ENCODE data around the gene NID1.
A peak's percentile ranks its signal among the peaks of the same experiment; 100 is the strongest.
"Not testable (repeated sequence)": the region's sequence is repeated elsewhere in the genome, so short reads cannot be mapped to it uniquely, and the experiment has no call there.

Gene NID1

DNA sequence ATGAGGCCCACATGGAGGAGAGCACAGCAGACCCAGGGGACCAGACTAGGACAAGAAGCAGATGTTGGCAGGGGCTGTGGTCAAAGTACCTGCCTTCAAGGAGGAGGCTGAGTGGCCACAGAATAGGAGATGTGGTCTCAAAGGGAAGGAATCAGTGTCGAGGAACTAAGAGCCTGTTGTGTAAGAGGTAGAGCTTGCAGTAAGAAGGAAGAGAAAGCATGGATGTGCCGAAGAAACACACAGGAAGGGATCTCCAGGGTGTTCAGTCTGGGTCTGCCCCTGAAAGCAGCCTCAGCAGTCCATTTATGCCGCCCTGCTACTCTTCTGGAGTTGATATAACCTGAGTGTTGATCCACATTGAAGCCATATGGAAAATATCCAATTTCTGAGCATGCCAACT is 83.9 kb downstream of the NID1 start:
- TF ChIP-seq, protein P1, sequence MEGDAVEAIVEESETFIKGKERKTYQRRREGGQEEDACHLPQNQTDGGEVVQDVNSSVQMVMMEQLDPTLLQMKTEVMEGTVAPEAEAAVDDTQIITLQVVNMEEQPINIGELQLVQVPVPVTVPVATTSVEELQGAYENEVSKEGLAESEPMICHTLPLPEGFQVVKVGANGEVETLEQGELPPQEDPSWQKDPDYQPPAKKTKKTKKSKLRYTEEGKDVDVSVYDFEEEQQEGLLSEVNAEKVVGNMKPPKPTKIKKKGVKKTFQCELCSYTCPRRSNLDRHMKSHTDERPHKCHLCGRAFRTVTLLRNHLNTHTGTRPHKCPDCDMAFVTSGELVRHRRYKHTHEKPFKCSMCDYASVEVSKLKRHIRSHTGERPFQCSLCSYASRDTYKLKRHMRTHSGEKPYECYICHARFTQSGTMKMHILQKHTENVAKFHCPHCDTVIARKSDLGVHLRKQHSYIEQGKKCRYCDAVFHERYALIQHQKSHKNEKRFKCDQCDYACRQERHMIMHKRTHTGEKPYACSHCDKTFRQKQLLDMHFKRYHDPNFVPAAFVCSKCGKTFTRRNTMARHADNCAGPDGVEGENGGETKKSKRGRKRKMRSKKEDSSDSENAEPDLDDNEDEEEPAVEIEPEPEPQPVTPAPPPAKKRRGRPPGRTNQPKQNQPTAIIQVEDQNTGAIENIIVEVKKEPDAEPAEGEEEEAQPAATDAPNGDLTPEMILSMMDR (IDR thresholded peaks at IDR 0.05; ENCODE audit: low read length, missing control alignments): no peak
- no peak for DNase-seq (ENCODE audit: low read depth)
- H3K4me3 ChIP-seq (replicated peaks; ENCODE audit: low read depth, low read length): no peak overlapping the region

DNA sequence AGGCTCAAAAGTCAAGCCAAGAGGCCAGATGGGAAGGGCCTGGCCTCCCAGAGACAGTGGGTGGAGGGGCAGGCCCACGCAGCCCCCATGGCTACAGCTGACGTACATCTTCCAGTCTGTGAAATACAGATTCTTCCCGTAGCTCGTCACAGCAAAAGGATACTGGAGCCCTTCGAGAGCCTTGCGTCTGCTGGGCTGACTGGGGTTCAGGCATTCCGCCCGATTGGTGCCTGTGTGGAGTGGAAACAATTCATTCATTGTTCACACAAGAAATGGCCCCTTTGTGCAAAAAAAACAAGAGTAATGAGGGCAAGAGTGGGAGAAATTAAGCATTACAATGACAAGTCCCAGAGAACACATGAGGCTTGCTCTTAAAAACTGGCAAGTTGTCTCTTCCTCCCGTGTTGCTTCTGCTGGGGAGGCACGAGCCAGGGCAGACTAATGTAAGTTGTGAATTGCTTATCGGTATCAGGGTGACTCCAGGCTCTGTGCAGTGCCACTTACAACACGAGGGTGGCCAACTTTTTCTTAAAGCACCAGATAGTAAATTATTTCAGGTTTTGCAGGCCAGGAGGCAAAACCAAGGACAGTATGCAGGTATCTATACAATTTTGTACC is 85.1 kb downstream of the NID1 start:
- TF ChIP-seq, protein P1 (IDR thresholded peaks at IDR 0.05; ENCODE audit: low read length, missing control alignments): no peak
- no peak for DNase-seq (ENCODE audit: low read depth)
- H3K4me3 ChIP-seq (replicated peaks; ENCODE audit: low read depth, low read length): no peak overlapping the region

DNA sequence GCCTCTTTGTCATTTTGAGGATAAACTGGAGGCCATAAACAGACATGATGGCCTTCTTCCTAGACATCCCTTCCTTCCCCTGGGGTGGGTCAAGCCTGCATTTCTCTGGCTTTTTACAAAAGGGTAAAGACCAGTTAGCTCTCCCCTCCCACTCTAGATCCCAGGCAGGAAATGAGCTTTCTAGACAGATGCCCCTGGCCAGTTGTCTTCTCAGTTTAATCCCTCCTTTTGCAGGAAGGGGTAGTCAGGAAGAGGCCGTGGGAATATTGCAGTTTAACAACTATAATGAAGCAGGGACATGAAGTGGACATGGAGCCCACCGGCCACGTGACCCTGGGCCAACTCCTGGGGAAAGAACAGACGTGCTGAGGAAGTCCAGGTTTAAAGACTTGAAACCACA is 85.7 kb downstream of the NID1 start:
- no peak for DNase-seq (ENCODE audit: low read depth)
- TF ChIP-seq, protein P1 (IDR thresholded peaks at IDR 0.05; ENCODE audit: low read length, missing control alignments): no peak
- no peak overlapping the region for H3K4me3 ChIP-seq (replicated peaks; ENCODE audit: low read depth, low read length)

DNA sequence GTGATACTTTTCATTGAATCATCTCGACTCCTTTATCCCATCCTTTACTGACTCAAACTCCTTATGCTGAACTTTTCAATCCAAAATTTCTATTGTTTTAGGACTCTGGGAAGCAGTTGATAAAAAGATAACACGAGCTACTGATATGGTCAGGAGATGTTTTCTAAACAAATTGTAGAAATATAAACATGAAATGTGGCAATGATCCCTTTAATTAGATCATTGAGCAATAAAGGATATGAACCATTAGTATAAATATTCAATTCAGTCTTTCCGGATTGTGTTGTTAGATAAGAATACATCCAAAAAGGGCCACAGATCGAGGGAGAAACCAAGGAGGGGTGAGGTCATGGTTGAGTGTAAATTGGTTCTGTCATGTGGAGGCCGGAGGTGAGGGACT is 88.4 kb downstream of the NID1 start:
- TF ChIP-seq, protein P1 (IDR thresholded peaks at IDR 0.05; ENCODE audit: low read length, missing control alignments): no peak
- no peak for DNase-seq (ENCODE audit: low read depth)
- no peak overlapping the region for H3K4me3 ChIP-seq (replicated peaks; ENCODE audit: low read depth, low read length)

DNA sequence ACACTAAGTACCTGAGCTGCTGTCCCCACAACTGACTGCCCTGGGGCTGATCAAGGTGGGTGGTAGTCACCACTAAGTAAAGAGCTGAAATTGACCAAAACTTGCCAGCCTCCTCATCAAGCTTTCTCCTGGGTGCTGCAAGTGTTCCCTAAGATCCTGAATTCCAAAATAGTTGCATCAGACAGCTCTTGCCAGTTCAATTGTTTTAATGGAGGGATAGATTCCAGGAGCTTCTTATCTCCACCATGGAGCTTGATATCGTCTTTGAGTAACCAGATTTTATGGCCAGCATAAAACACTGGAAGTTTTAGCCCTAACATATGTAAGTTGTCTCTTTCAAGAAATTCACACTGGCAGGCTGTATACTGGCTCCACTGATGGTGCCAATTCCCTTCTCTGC is 90.3 kb downstream of the NID1 start:
- no peak overlapping the region for H3K4me3 ChIP-seq (replicated peaks; ENCODE audit: low read depth, low read length)
- peak; percentile 58 for DNase-seq (ENCODE audit: low read depth)
- TF ChIP-seq, protein P1 (IDR thresholded peaks at IDR 0.05; ENCODE audit: low read length, missing control alignments): no peak

DNA sequence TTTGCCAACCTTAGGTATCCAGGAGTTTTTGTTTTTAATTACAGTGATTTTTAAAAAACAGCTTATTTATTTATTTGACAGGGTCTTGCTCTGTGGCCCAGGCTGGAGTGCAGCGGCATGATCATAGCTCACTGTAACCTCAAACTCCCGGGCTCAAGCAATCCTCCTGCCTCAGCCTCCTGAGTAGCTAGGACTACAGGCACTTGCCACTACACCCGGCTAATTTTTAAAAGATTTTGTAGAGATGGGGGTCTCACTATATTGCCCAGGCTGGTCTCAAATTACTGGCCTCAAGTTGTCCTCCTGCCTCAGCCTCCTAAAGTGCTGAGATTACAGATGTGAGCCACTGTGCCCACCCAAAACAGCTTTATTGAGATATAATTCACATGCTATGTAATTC is 92.2 kb downstream of the NID1 start:
- H3K4me3 ChIP-seq (replicated peaks; ENCODE audit: low read depth, low read length); DNase-seq (ENCODE audit: low read depth): not testable (repeated sequence)

DNA sequence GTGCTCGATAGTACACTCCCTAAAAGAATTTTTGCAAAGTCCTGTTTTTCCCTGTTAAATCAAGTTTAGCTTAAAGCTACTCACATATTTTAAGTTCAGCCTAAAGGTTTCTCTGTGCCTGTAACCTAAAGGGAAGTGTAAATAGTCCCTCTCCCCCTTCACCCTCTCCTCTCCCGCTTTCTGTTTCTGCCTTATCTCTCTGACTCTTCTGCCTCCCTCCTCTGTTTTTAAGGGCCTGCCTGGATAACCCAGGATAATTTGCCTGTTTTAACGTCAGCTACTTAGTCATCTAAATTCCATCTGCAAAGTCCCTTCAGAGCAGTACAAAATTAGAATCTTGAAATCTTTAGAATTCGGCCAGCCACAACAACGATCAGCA is 92.6 kb downstream of the NID1 start:
- H3K4me3 ChIP-seq (replicated peaks; ENCODE audit: low read depth, low read length): peak overlapping the region; percentile 15
- peak; percentile 85 for DNase-seq (ENCODE audit: low read depth)
- TF ChIP-seq, protein P1 (IDR thresholded peaks at IDR 0.05; ENCODE audit: low read length, missing control alignments): no peak

Measured in fibroblast of pulmonary artery (primary cell).